MCF 10A (cell line): ENCODE data around the gene PRM1. TPM values are rescaled to one million over a fixed set of nuclear protein-coding genes. Genes with fewer than 3 reads are reported as not detected.

Experiments used
- BruUV-seq: library from RNA; stranded (reverse); fragments of 400-500 nt; replicated peaks from 2 replicates; lab custom pipeline; 2021; lab: Mats Ljungman, UMichigan
- CTCF ChIA-PET: fragments of 300-600 bp; sonication (Branson Sonifier 250); formaldehyde crosslinking; extraction: SDS; loops from one replicate; lab custom pipeline; 2021; ENCODE audit warnings: antibody characterized with exemption, inconsistent platforms; lab: Yijun Ruan, JAX
- POLR2A ChIA-PET: fragments of 300-600, 350-650 bp; sonication (Branson Sonifier 250); formaldehyde crosslinking; extraction: SDS; loops from one replicate; lab custom pipeline; 2020; ENCODE audit warnings: antibody characterized with exemption, inconsistent platforms; lab: Yijun Ruan, JAX
- DNase-seq: peaks from one replicate; pipeline ENCODE4 v3.0.0-alpha.2; 2018; ENCODE audit not compliant: unreplicated experiment
- H3K27ac Mint-ChIP-seq: one replicate; pipeline ENCODE4 v1.8.0; 2022; ENCODE audit warnings: mild to moderate bottlenecking, low read depth, mixed read lengths; ENCODE audit not compliant: unreplicated experiment
- H3K27me3 Mint-ChIP-seq: one replicate; pipeline ENCODE4 v1.8.0; 2022; ENCODE audit warnings: mixed read lengths; ENCODE audit not compliant: insufficient read depth, unreplicated experiment
- H3K36me3 Mint-ChIP-seq: one replicate; pipeline ENCODE4 v1.8.0; 2022; ENCODE audit warnings: mild to moderate bottlenecking, moderate library complexity, mixed read lengths; ENCODE audit not compliant: insufficient read depth, unreplicated experiment
- H3K4me1 Mint-ChIP-seq: one replicate; pipeline ENCODE4 v1.8.0; 2022; ENCODE audit warnings: mixed read lengths; ENCODE audit not compliant: insufficient read depth, unreplicated experiment
- H3K4me3 Mint-ChIP-seq: one replicate; pipeline ENCODE4 v1.8.0; 2022; ENCODE audit warnings: mild to moderate bottlenecking, moderate library complexity, mixed read lengths; ENCODE audit not compliant: unreplicated experiment
- H3K9me3 Mint-ChIP-seq: one replicate; pipeline ENCODE4 v1.8.0; 2022; ENCODE audit warnings: mixed read lengths; ENCODE audit not compliant: unreplicated experiment
- intact Hi-C: fragments of 100-400 bp; cut with micrococcal nuclease; formaldehyde crosslinking; loops from 2 replicates; pipeline ENCODE4 v1.14.1; 2022
- total RNA-seq: library from RNA; stranded (reverse); gene quantifications from 2 replicates; pipeline ENCODE4 v1.2.3, GENCODE V29; 2022
- TF ChIP-seq, protein P1 (sequence below): fragments of 200-600 bp; IDR thresholded peaks from one replicate; pipeline ENCODE4 v1.8.0; 2022; ENCODE audit warnings: antibody characterized with exemption, mild to moderate bottlenecking; ENCODE audit not compliant: unreplicated experiment

Gene PRM1
- total RNA-seq, 1 experiment from 2014 or later, result not detected

DNA sequence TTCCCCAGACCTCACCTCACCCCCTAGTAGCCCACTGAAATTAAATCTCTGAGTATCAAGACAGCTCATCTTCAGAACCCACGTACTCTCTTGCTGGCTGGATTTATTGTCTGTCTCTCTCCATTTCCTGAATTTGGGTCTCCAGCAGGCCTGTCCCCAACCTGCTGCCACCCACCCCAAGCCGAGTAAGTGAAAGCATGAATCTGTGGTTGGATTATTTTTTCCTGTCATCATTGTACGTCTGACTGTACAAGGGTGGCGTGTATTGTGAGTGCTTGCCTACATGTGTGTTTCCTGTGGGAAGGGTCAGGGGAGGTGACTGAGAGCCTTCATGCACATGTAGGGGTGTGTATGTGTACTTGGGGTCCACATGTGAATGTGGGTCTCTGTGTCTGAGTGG lies 17.4 kb downstream of the PRM1 start:
- POLR2A ChIA-PET, result interaction anchor here (0.8 kb wide), 1 partner anchor 14 kb away, joined by 3 read pairs; no protein-coding TSS in a partner anchor
- no peaks in the 10 kb centered on the region for H3K36me3 Mint-ChIP-seq
- no peak overlapping the region for H3K4me3 Mint-ChIP-seq
- no peaks in the 10 kb centered on the region for H3K9me3 Mint-ChIP-seq
- CTCF ChIA-PET, result interaction anchor here (11.0 kb wide), 1 partner anchor 296 kb away, joined by 342 read pairs; no protein-coding TSS in a partner anchor
- H3K27ac Mint-ChIP-seq, result no peak overlapping the region
- H3K27me3 Mint-ChIP-seq, result peaks cover 12% of the 10 kb centered on the region
- DNase-seq, result no peak
- intact Hi-C loops, result no loop called here
- H3K4me1 Mint-ChIP-seq, result no peaks in the 10 kb centered on the region
- BruUV-seq, result no TSS peak
- TF ChIP-seq, protein P1, sequence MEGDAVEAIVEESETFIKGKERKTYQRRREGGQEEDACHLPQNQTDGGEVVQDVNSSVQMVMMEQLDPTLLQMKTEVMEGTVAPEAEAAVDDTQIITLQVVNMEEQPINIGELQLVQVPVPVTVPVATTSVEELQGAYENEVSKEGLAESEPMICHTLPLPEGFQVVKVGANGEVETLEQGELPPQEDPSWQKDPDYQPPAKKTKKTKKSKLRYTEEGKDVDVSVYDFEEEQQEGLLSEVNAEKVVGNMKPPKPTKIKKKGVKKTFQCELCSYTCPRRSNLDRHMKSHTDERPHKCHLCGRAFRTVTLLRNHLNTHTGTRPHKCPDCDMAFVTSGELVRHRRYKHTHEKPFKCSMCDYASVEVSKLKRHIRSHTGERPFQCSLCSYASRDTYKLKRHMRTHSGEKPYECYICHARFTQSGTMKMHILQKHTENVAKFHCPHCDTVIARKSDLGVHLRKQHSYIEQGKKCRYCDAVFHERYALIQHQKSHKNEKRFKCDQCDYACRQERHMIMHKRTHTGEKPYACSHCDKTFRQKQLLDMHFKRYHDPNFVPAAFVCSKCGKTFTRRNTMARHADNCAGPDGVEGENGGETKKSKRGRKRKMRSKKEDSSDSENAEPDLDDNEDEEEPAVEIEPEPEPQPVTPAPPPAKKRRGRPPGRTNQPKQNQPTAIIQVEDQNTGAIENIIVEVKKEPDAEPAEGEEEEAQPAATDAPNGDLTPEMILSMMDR, result no peak

GRCh38 chr16:11262915-11263314 lies 18.2 kb downstream of the PRM1 start:
- ChIA-PET POLR2A (interaction anchor here (0.8 kb wide), 1 partner anchor 15 kb away, joined by 3 read pairs; no protein-coding TSS in a partner anchor), CTCF (interaction anchor here (0.8 to 11.0 kb wide), 2 partner anchors 283 to 295 kb away, joined by 4 to 342 read pairs; no protein-coding TSS in a partner anchor)
- no peaks in the 10 kb centered on the region for H3K36me3 Mint-ChIP-seq
- intact Hi-C loops, result no loop called here
- DNase-seq, result no peak
- peaks cover 4% of the 10 kb centered on the region for H3K27me3 Mint-ChIP-seq
- H3K27ac Mint-ChIP-seq, result no peak overlapping the region
- no TSS peak for BruUV-seq
- TF ChIP-seq, protein P1, result no peak
- no peaks in the 10 kb centered on the region for H3K9me3 Mint-ChIP-seq
- H3K4me3 Mint-ChIP-seq, result no peak overlapping the region
- H3K4me1 Mint-ChIP-seq, result no peaks in the 10 kb centered on the region

DNA sequence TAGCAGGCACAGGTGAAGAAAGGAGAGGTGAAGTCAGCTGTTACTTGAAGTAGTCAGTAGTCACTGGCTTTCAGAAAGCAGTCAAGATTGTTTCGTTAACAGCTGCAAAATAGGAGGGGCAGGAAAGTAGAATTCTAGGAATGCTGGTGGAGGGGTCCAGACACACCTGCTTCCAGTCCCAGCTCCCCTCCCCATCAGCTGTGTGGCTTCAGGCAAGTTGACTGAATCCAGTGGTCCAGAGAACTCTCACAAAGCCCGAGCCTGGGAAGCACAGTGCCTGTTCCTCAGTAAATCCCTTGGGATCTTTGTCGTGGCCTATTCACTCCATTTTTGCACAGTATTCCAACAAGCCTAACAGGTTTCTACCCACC lies 20.5 kb downstream of the PRM1 start:
- H3K4me3 Mint-ChIP-seq, result no peak overlapping the region
- CTCF ChIA-PET, result interaction anchor here (1.4 to 11.0 kb wide), 2 partner anchors 124 to 293 kb away, joined by 3 to 342 read pairs; no protein-coding TSS in a partner anchor
- BruUV-seq, result no TSS peak
- POLR2A ChIA-PET, result no interaction called here
- no peak overlapping the region for H3K27ac Mint-ChIP-seq
- intact Hi-C loops, result no loop called here
- peaks cover 4% of the 10 kb centered on the region for H3K36me3 Mint-ChIP-seq
- H3K4me1 Mint-ChIP-seq, result no peaks in the 10 kb centered on the region
- H3K9me3 Mint-ChIP-seq, result no peaks in the 10 kb centered on the region
- H3K27me3 Mint-ChIP-seq, result no peaks in the 10 kb centered on the region
- DNase-seq, result no peak
- TF ChIP-seq, protein P1, result no peak

DNA sequence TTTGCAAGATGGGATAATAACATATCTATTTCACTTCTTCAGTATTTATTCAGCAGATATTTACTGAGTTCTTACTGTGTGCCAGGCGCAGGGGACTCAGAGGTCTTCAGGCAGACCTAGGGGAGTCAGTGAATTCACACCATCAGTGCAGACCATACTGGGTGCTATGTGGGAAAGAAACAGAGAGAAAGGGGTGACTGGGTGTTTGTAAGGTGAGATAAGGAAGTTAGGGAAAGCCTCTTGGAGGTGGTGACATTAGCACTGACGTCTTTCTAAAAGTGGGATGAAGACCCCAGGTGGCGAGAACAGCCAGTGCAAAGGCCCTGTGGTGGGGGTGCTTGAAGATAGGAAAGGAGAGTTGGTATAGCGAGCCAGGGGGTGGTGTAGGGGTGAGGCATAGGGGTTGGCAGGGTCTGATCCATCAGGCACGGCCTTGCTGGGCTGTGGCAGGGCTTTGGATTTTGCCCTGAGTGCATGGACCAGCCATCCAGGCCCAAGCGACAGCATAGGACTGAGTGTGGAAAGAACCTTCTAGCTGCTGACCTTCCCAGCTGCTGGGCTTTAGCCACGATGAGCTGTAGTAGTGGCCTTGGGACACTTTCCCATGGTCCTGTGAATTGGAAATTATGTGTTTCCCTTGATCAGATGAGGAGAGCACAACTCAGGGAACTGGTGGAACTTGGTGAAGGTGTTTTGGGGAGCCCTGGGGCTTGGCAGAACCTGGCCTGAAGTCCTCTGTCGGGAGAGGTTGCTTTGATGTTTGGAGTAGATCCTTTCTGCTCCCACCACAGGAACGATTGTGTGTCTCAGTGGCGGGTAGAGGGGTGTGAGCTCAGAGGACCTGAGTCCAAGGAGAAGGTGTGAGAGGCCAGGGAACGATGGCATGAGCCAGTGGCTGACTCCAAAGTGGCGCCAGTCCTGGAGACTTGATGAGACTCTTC lies 21.2 kb downstream of the PRM1 start:
- Mint-ChIP-seq H3K36me3 (peaks cover 4% of the 10 kb centered on the region), H3K27me3 (no peaks in the 10 kb centered on the region), H3K4me3 (no peak overlapping the region), H3K4me1 (no peaks in the 10 kb centered on the region), H3K9me3 (no peaks in the 10 kb centered on the region), H3K27ac (no peak overlapping the region)
- TF ChIP-seq, protein P1, result no peak
- POLR2A ChIA-PET, result no interaction called here
- no TSS peak for BruUV-seq
- CTCF ChIA-PET, result interaction anchor here (0.6 to 11.0 kb wide), 4 partner anchors 123 to 1573 kb away, joined by 3 to 342 read pairs (median 3); no protein-coding TSS in a partner anchor
- intact Hi-C loops, result loop anchor here (5.0 to 10.0 kb wide), 4 partner anchors 58 to 158 kb away; no protein-coding TSS in a partner anchor
- no peak for DNase-seq
